Kidney epithelial cell (primary cell): Measurements from ENCODE around the gene SUN2. TPM values are rescaled to one million over a fixed set of nuclear protein-coding genes. Genes with fewer than 3 reads are reported as not detected.

Experiments
- DNase-seq: peaks from one replicate; pipeline ENCODE4 v3.0.0-alpha.2; 2010; ENCODE audit warnings: low read depth
- H3K27me3 ChIP-seq: 2 replicates; pipeline ENCODE4 v1.6.0; 2011; ENCODE audit warnings: low read length; ENCODE audit not compliant: control insufficient read depth, insufficient read depth
- H3K36me3 ChIP-seq: 2 replicates; pipeline ENCODE4 v1.5.1; 2011; ENCODE audit warnings: low read length; ENCODE audit not compliant: control insufficient read depth, insufficient read depth
- H3K4me3 ChIP-seq: 2 replicates; pipeline ENCODE4 v1.5.1; 2011; ENCODE audit warnings: low read depth, mild to moderate bottlenecking, control low read depth, low read length
- CTCF ChIP-seq: IDR thresholded peaks from 2 replicates; pipeline ENCODE4 v1.5.1; 2011; ENCODE audit warnings: mild to moderate bottlenecking, moderate library complexity, low read length, control low read depth, inconsistent platforms; ENCODE audit not compliant: insufficient read depth, poor library complexity, severe bottlenecking
- total RNA-seq: library from RNA; depleted of rRNA; stranded (reverse); fragments of >200 nt; gene quantifications from 2 replicates; pipeline ENCODE4 v1.2.3, GENCODE V29; 2015

SUN2 gene
- total RNA-seq, 1 donor from 2014 or later = 105 TPM

DNA sequence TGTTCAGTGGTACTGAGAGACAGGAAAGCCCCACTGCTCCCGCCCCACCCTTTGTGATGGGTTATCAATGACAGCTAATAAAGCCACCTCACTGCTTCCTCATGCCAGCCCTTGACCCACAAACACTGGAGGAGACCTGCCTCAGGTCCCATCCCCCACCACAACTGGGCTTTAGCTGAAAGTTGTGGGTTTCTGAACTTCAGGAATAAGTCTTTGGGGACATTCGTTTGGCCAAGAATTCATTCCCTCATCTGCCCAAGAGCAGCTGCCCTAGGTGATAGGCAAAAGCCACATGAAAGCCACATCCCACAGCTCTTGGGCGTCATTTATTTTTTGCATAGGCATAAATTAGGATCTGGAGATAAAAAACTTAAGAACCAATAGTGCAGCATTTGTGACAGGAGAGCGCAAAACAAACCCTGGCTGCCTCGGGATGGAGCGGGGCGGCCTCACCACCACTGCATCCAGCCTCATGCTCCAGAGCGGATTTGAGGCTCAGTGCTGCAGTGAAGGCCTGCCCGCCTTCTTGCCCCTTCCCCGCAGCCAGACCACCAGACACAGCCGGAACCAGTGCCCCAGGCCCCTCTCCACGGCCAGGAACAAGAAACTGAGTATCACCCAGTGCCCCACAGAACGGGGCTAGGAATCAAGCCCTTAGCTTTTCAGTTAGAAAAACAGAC lies 21.2 kb downstream of the SUN2 start:
- Histone ChIP-seq H3K36me3 (peaks cover 6% of the 10 kb centered on the region), H3K27me3 (no peaks in the 10 kb centered on the region), H3K4me3 (no peak overlapping the region)
- DNase-seq = no peak
- no peak for TF ChIP-seq CTCF

DNA sequence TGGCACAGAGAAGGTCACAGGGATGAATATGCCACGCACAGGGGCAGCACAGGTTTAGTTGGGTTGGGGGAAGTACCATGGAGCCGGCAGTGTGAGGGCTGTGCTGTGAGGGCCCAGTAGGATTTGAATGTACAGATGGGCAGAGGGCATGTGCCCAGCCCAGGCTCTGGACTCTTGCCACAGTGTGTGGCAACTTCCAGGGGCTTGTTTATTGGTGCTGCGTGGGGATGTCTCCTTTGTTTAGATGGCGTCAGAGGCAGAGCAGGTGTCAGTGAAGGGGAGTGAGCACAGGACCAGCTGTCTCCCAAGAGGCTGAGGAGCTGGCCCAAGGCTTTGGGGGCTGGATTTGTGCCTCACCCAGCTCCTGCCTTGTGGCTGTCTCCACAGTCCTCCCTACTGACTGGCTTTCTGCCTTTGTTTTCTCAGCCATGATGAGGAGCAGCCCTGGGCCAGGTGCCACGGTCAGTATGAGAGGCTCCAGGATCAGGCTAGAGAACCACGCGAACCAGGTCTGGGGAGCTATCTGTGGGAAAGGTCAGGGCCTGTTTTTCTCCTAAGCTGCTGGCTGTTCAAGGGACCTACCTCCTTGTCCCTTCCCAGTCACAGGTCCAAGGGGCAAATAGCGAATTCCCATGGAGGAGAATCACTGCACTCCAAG lies 21.9 kb downstream of the SUN2 start:
- peaks cover 7% of the 10 kb centered on the region for H3K36me3 ChIP-seq
- H3K4me3 ChIP-seq = no peak overlapping the region
- no peak for DNase-seq
- no peak for TF ChIP-seq CTCF
- H3K27me3 ChIP-seq = no peaks in the 10 kb centered on the region

GRCh38 chr22:38733329-38733723 lies 22.5 kb downstream of the SUN2 start:
- Histone ChIP-seq H3K4me3 (no peak overlapping the region), H3K27me3 (no peaks in the 10 kb centered on the region), H3K36me3 (peaks cover 7% of the 10 kb centered on the region)
- no peak for DNase-seq
- peak; percentile 83 for TF ChIP-seq CTCF

DNA sequence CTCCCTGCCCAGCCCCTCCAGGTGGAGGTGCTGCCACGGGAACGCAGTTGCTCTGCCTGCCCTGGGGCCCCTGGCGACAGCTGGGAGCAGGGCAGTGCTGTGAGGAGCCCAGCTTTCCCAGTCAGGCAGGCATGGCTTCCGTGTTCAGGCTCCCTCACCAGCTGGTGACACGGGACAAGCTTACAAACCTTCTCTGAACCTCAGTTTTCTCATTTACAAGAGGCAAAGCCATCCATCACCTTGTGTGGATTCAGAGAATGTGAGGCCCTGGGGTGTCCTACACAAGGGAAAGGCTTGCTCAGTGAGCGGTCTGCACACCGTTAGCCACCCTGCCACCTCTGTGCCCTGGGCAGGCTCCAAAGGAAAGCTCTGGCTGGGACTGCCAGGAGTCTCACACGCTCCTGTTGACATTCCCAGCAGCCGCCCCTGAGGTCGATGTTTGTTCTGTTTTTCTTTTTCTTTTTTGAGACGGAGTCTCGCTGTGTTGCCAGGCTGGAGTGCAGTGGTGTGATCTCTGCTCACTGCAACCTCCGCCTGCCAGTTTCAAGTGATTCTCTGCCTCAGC lies 23.5 kb downstream of the SUN2 start:
- Histone ChIP-seq H3K27me3 (no peaks in the 10 kb centered on the region), H3K36me3 (peaks cover 7% of the 10 kb centered on the region), H3K4me3 (no peak overlapping the region)
- no peak for DNase-seq
- no peak for TF ChIP-seq CTCF

DNA sequence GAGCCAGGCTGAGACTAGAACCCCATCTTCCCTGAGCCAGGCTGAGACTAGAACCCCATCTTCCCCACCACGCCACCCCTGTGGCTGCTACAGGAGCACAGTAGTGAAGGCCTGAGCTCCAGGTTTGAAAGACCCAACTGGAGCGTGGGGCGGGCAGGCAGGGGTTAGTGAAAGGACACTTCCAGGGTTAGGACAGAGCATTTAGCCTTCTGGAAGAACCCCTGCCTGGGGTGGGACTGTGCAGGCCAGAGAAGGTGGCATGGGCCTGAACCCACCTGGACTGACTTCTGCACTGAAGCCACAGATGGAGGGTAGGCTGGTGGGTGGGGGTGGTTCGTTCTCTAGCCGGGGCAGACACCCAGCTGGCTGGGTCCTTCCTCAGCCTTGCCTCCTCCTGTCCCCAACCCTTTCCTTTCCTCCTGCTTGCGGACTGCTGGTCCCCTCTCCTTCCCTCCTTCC lies 24.1 kb downstream of the SUN2 start:
- TF ChIP-seq CTCF = no peak
- DNase-seq = no peak
- H3K4me3 ChIP-seq = no peak overlapping the region
- H3K36me3 ChIP-seq = peaks cover 7% of the 10 kb centered on the region
- no peaks in the 10 kb centered on the region for H3K27me3 ChIP-seq
